Measurements from ENCODE around the gene SARS1. TPM values are rescaled to one million over a fixed set of nuclear protein-coding genes. Genes with fewer than 3 reads are reported as not detected.

Gene SARS1
- total and polyA plus RNA-seq, 7 donors: 100 to 160 (median 135) TPM

DNA sequence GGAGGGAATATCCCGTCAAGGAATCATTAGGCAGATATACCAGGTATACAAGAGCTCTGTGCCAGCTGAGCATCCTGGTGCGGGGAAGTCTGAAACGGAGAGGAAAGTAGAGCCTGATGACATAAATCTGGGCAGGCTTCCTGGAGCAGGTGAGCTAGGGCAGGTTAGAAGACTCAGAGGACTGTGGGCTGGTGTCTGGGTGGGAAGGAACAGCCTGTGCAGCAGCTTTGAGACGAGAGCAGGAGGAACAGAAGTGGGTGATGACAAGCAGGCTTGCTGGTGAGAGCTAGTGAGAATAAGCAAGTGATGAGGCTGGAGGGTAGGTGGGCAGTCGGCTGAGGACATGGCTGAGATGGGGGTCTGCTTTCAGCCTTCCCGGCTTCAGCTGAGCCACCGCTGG, 42.4 kb downstream of the SARS1 start:
- TF ChIP-seq CTCF (IDR thresholded peaks at IDR 0.05) (no peak), POLR2A (IDR thresholded peaks at IDR 0.05) (no peak), POLR2AphosphoS5 (IDR thresholded peaks at IDR 0.05) (no peak), EP300 (IDR thresholded peaks at IDR 0.05) (no peak)
- WGBS, 2 donors: 80 to 88% methylated on average over 7 of the region's 7 CpGs
- Histone ChIP-seq H3K27ac (no peak overlapping the region), H3K4me3 (no peak overlapping the region), H3K27me3 (no peaks in the 10 kb centered on the region), H3K4me1 (peaks cover 0 to 31% (median 27%) of the 10 kb centered on the region in 4 donors), H3K9me3 (no peaks in the 10 kb centered on the region), H3K36me3 (peaks cover 0 to 12% (median 4%) of the 10 kb centered on the region in 4 donors)
- intact Hi-C loops (cut with DNase I): no loop called here
- no peak for DNase-seq

- TF ChIP-seq CTCF (IDR thresholded peaks at IDR 0.05): no peak
- no peak for TF ChIP-seq EP300 (IDR thresholded peaks at IDR 0.05)
- no peak for TF ChIP-seq POLR2A (IDR thresholded peaks at IDR 0.05)
- no peak for TF ChIP-seq POLR2AphosphoS5 (IDR thresholded peaks at IDR 0.05)
- DNase-seq: no peak
- Histone ChIP-seq H3K27ac (no peak overlapping the region), H3K4me3 (no peak overlapping the region), H3K4me1 (peaks cover 0 to 31% (median 27%) of the 10 kb centered on the region in 4 donors), H3K36me3 (peaks cover 0 to 12% (median 4%) of the 10 kb centered on the region in 4 donors), H3K27me3 (no peaks in the 10 kb centered on the region), H3K9me3 (no peaks in the 10 kb centered on the region)
- intact Hi-C loops (cut with DNase I): no loop called here
- WGBS, 2 donors: 93 to 94% methylated on average over 5 of the region's 5 CpGs
Observed at GRCh38 chr1:109256971-109257681, 43.4 kb downstream of the SARS1 start.

DNA sequence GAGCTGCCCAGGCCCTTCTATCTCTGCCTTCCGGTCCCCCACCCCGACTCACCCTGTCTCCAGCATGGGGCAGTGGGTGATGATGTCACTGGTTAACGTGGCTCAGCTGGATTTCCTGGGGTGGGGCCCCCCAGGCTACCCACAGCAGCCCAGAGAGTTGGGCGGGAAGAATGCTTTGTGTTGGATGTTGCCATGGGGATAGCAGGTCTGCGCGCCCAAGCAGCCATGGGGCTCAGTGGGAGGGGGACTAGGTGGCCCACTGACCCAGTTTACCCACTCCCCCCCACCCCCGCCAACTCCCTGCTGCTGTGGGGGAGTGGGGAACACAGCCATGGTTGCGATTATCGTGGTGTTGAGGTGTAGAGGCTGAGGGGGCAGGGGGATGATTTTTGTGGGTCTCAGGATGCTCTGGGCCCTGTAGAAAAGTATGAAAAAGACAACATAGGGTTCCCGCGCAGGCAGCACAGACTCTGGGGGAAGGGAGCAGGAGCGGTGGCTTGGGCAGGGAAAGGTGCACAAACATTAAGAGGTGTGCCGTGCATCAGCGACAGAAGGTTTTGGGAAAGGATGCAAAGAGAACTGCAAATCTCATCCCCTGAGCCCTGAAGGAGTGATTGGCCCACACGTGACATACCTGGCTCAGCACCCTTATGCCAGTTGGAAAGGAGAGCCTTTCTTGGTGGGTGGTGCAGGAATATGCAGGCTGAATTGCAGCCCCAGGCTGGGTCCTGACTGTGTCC, 44.1 kb downstream of the SARS1 start:
- Histone ChIP-seq H3K27me3 (no peaks in the 10 kb centered on the region), H3K27ac (no peak overlapping the region), H3K4me3 (no peak overlapping the region), H3K36me3 (peaks cover 0 to 12% (median 4%) of the 10 kb centered on the region in 4 donors), H3K4me1 (peaks cover 0 to 30% (median 27%) of the 10 kb centered on the region in 4 donors), H3K9me3 (no peaks in the 10 kb centered on the region)
- WGBS, 2 donors: 84 to 88% methylated on average over 15 of the region's 15 CpGs
- DNase-seq: no peak
- TF ChIP-seq POLR2A (IDR thresholded peaks at IDR 0.05) (no peak), POLR2AphosphoS5 (IDR thresholded peaks at IDR 0.05) (no peak), CTCF (IDR thresholded peaks at IDR 0.05) (no peak), EP300 (IDR thresholded peaks at IDR 0.05) (no peak)
- intact Hi-C loops (cut with DNase I): no loop called here

- peaks cover 0 to 25% (median 23%) of the 10 kb centered on the region in 4 donors for H3K4me1 ChIP-seq
- intact Hi-C loops (cut with DNase I): no loop called here
- peaks cover 0 to 12% (median 4%) of the 10 kb centered on the region in 4 donors for H3K36me3 ChIP-seq
- no peak overlapping the region for H3K4me3 ChIP-seq
- 95% methylated on average over 69 of the region's 69 CpGs for WGBS, 2 donors
- no peaks in the 10 kb centered on the region for H3K27me3 ChIP-seq
- no peaks in the 10 kb centered on the region for H3K9me3 ChIP-seq
- no peak for TF ChIP-seq CTCF (IDR thresholded peaks at IDR 0.05)
- TF ChIP-seq POLR2A (IDR thresholded peaks at IDR 0.05): no peak
- TF ChIP-seq POLR2AphosphoS5 (IDR thresholded peaks at IDR 0.05): no peak
- TF ChIP-seq EP300 (IDR thresholded peaks at IDR 0.05): no peak
- H3K27ac ChIP-seq: no peak overlapping the region
- DNase-seq: no peak
Observed at GRCh38 chr1:109258481-109259466, 45.1 kb downstream of the SARS1 start.

All from sigmoid colon (tissue), 7 donors.